ENCODE results near the gene EBNA1BP2. TPM values are rescaled to one million over a fixed set of nuclear protein-coding genes. Genes with fewer than 3 reads are reported as not detected.

EBNA1BP2 gene
- total and polyA plus RNA-seq, 7 donors: 20.1 to 153 (median 46.2) TPM

DNA sequence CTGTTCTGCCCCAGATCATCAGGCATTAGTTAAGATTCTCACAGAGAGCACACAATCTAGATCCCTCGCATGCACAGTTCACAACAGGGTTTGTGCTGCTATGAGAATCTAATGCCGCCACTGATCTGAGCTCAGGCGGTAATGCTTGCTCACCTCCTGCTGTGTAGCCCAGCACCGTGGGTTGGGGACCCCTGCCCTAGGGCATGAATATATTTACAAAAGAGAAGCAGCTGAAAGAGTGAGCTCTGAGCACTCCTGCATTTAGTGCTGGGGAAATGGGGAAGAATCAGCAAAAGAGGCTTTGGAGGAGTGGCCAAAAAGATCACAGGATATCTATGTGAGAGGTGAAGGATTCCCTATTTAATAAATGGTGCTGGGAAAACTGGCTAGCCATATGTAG is 5.6 kb upstream of the EBNA1BP2 start:
- DNase-seq (no peak), ATAC-seq (no peak)
- peaks cover 0 to 16% (median 0%) of the 10 kb centered on the region in 3 donors for H3K27me3 ChIP-seq (ENCODE audit: insufficient read depth in 3 of 3, low read length in 2 of 3)
- TF ChIP-seq CTCF (IDR thresholded peaks at IDR 0.05): no peak
- H3K4me3 ChIP-seq: no peak overlapping the region
- WGBS, 3 donors: 47 to 51% (median 48%) methylated on average over 4 of the region's 4 CpGs
- no peaks in the 10 kb centered on the region for H3K9me3 ChIP-seq
- no peaks in the 10 kb centered on the region for H3K4me1 ChIP-seq
- H3K27ac ChIP-seq: no peak overlapping the region
- no peaks in the 10 kb centered on the region for H3K36me3 ChIP-seq (ENCODE audit: insufficient read depth in 1 of 2, low read depth in 1 of 2)
- intact Hi-C loops (cut with DNase I): no loop called here

DNA sequence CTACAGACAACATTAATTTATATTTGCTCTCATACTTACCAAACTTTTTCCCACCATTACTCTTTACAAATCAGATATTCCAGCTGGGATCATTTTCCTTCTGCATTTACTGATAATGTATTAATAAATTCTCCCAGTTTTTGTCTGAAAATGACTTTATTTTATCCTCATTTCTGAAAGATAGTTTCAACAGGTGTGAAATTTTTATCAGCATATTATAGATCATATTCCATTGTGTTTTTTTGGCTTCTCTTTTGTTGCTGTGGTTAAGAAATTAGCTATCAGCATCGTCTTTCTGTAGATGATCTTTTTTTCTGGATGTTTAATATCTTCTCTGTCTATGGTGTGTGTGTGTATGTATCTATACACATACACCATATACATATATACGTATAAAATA is 2.8 kb upstream of the EBNA1BP2 start:
- intact Hi-C loops (cut with DNase I): no loop called here
- Histone ChIP-seq H3K27me3 (ENCODE audit: insufficient read depth in 3 of 3, low read length in 2 of 3) (peaks cover 0 to 16% (median 0%) of the 10 kb centered on the region in 3 donors), H3K4me1 (peaks cover 9% of the 10 kb centered on the region), H3K36me3 (ENCODE audit: insufficient read depth in 1 of 2, low read depth in 1 of 2) (peaks cover 5 to 14% of the 10 kb centered on the region in 2 donors), H3K4me3 (no peak overlapping the region), H3K27ac (no peak overlapping the region), H3K9me3 (no peaks in the 10 kb centered on the region)
- WGBS, 3 donors: 73 to 80% (median 78%) methylated on average over 2 of the region's 2 CpGs
- DNase-seq (no peak), ATAC-seq (no peak)
- TF ChIP-seq CTCF (IDR thresholded peaks at IDR 0.05): no peak

- TF ChIP-seq CTCF (IDR thresholded peaks at IDR 0.05): no peak
- DNase-seq (peak; percentile 86 to 91), ATAC-seq (peak; percentile 97 to 99 (median 98))
- no peak overlapping the region for H3K27ac ChIP-seq
- WGBS, 3 donors: 0 to 1% (median 1%) methylated on average over 15 to 19 of the region's 20 CpGs
- no peaks in the 10 kb centered on the region for H3K9me3 ChIP-seq
- peak overlapping the region; percentile 95 for H3K4me3 ChIP-seq
- intact Hi-C loops (cut with DNase I): no loop called here
- H3K4me1 ChIP-seq: peaks cover 9% of the 10 kb centered on the region
- H3K36me3 ChIP-seq (ENCODE audit: insufficient read depth in 1 of 2, low read depth in 1 of 2): peaks cover 10 to 37% of the 10 kb centered on the region in 2 donors
- peaks cover 0 to 13% (median 0%) of the 10 kb centered on the region in 3 donors for H3K27me3 ChIP-seq (ENCODE audit: insufficient read depth in 3 of 3, low read length in 2 of 3)
Measured at GRCh38 chr1:43172527-43172972, 460 bp upstream of the EBNA1BP2 start.

DNA sequence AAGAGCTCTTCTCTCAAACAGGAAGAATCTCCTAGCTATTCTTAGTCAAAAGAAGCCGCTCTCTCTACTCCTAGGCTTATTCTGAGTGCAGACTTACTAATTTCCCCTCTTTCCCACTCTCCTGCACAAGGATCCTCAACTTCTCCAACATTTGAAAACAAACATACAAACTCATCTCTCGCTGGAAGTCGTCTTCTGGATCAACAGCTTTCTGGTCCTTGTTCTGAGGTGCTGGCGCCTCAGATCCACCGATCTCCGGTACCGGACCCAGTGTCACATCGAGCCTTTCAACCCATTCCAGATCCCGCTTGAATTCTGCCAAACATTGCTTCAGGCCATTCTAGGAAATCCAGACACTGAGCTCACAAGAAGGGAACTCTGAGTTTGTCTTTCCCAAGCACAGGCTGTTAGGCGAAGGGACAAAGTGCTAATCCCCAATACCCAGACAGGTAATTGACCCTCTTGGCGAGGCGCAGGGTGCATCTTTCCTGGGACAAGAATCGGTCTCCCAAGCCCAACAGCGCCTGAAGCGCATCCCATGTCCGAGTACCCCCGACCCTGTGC is 696 bp downstream of the EBNA1BP2 start:
- no peak for TF ChIP-seq CTCF (IDR thresholded peaks at IDR 0.05)
- intact Hi-C loops (cut with DNase I): no loop called here
- DNase-seq (no peak), ATAC-seq (no peak)
- peak overlapping the region; percentile 76 for H3K27ac ChIP-seq
- peaks cover 0 to 4% (median 0%) of the 10 kb centered on the region in 3 donors for H3K27me3 ChIP-seq (ENCODE audit: insufficient read depth in 3 of 3, low read length in 2 of 3)
- H3K4me1 ChIP-seq: peaks cover 9% of the 10 kb centered on the region
- peaks cover 14 to 49% of the 10 kb centered on the region in 2 donors for H3K36me3 ChIP-seq (ENCODE audit: insufficient read depth in 1 of 2, low read depth in 1 of 2)
- WGBS, 3 donors: 15 to 20% (median 18%) methylated on average over 17 of the region's 17 CpGs
- H3K4me3 ChIP-seq: peak overlapping the region; percentile 95
- no peaks in the 10 kb centered on the region for H3K9me3 ChIP-seq

DNA sequence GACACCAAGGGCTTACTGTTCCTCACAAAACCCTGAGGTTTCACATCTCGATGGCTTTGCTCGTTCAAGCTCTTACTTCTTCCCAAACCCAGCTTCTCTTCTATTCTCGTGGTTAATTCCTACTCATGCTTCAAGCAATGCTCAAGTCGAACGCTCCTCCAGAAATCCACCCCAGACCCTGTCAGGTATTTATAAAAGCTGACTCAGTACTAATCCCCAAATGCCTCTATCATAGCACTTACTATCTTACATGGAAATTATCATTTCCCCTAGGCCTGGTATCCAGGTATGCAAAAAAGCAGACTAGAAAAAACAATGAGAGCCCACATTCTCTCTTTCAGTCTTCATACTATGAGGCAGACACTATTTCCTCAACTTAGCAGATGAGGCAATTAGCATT is 6.3 kb downstream of the EBNA1BP2 start:
- no peak for DNase-seq
- Histone ChIP-seq H3K4me3 (no peak overlapping the region), H3K36me3 (ENCODE audit: insufficient read depth in 1 of 2, low read depth in 1 of 2) (peaks cover 28 to 86% of the 10 kb centered on the region in 2 donors), H3K4me1 (peaks cover 2% of the 10 kb centered on the region), H3K27me3 (ENCODE audit: insufficient read depth in 3 of 3, low read length in 2 of 3) (no peaks in the 10 kb centered on the region), H3K9me3 (no peaks in the 10 kb centered on the region), H3K27ac (no peak overlapping the region)
- ATAC-seq: no peak
- WGBS, 3 donors: 92 to 100% (median 94%) methylated on average over 5 of the region's 5 CpGs
- no peak for TF ChIP-seq CTCF (IDR thresholded peaks at IDR 0.05)
- intact Hi-C loops (cut with DNase I): no loop called here

Measured in psoas muscle (tissue), 8 donors.